Measurements from ENCODE around the gene ROBO2.

ROBO2 gene

GRCh38 chr3:77096966-77097890 lies 57.3 kb downstream of the ROBO2 start:
- FAIRE-seq, result no peak

GRCh38 chr3:77102951-77103769 lies 63.3 kb downstream of the ROBO2 start:
- DNase-seq (ENCODE audit: extremely low spot score, insufficient read length, low read depth), result no peak
- FAIRE-seq, result no peak

More at GRCh38 chr3:77096966-77097890, 57.3 kb downstream of the ROBO2 start:
- no peak for DNase-seq (ENCODE audit: extremely low spot score, insufficient read length, low read depth)

- no peak for DNase-seq (ENCODE audit: extremely low spot score, insufficient read length, low read depth)
- no peak for FAIRE-seq
These were observed 82.8 kb downstream of the ROBO2 start for GRCh38 chr3:77122652-77123051.

GRCh38 chr3:77125966-77126365 lies 86.1 kb downstream of the ROBO2 start:
- FAIRE-seq, result no peak

GRCh38 chr3:77134769-77135168 lies 94.9 kb downstream of the ROBO2 start:
- FAIRE-seq, result no peak
- DNase-seq (ENCODE audit: extremely low spot score, insufficient read length, low read depth), result no peak

More at GRCh38 chr3:77125966-77126365, 86.1 kb downstream of the ROBO2 start:
- DNase-seq (ENCODE audit: extremely low spot score, insufficient read length, low read depth), result no peak

GRCh38 chr3:77137559-77137958 lies 97.7 kb downstream of the ROBO2 start:
- FAIRE-seq (no peak), DNase-seq (ENCODE audit: extremely low spot score, insufficient read length, low read depth) (no peak)

GRCh38 chr3:77139624-77140023 lies 99.7 kb downstream of the ROBO2 start:
- no peak for FAIRE-seq
- DNase-seq (ENCODE audit: extremely low spot score, insufficient read length, low read depth), result no peak

- no peak for FAIRE-seq
- no peak for DNase-seq (ENCODE audit: extremely low spot score, insufficient read length, low read depth)
These were observed 101.5 kb downstream of the ROBO2 start for GRCh38 chr3:77141423-77141822.

- DNase-seq (ENCODE audit: extremely low spot score, insufficient read length, low read depth) (no peak), FAIRE-seq (no peak)
These were observed 102.7 kb downstream of the ROBO2 start for GRCh38 chr3:77142578-77142977.

- no peak for DNase-seq (ENCODE audit: extremely low spot score, insufficient read length, low read depth)
- no peak for FAIRE-seq
These were observed 106.1 kb downstream of the ROBO2 start for GRCh38 chr3:77146004-77146403.

GRCh38 chr3:77147836-77148578 lies 108.1 kb downstream of the ROBO2 start:
- no peak for DNase-seq (ENCODE audit: extremely low spot score, insufficient read length, low read depth)

GRCh38 chr3:77149382-77149781 lies 109.5 kb downstream of the ROBO2 start:
- FAIRE-seq (no peak), DNase-seq (ENCODE audit: extremely low spot score, insufficient read length, low read depth) (no peak)

More at GRCh38 chr3:77147836-77148578, 108.1 kb downstream of the ROBO2 start:
- FAIRE-seq, result no peak

GRCh38 chr3:77150028-77150427 lies 110.1 kb downstream of the ROBO2 start:
- DNase-seq (ENCODE audit: extremely low spot score, insufficient read length, low read depth) (no peak), FAIRE-seq (no peak)

GRCh38 chr3:77150759-77151158 lies 110.9 kb downstream of the ROBO2 start:
- FAIRE-seq (no peak), DNase-seq (ENCODE audit: extremely low spot score, insufficient read length, low read depth) (no peak)

- DNase-seq (ENCODE audit: extremely low spot score, insufficient read length, low read depth), result no peak
- FAIRE-seq, result no peak
These were observed 119.1 kb downstream of the ROBO2 start for GRCh38 chr3:77158730-77159581.

GRCh38 chr3:77160931-77161497 lies 121.1 kb downstream of the ROBO2 start:
- FAIRE-seq (no peak), DNase-seq (ENCODE audit: extremely low spot score, insufficient read length, low read depth) (no peak)

GRCh38 chr3:77169823-77170222 lies 129.9 kb downstream of the ROBO2 start:
- no peak for DNase-seq (ENCODE audit: extremely low spot score, insufficient read length, low read depth)
- FAIRE-seq, result no peak

- FAIRE-seq, result no peak
- no peak for DNase-seq (ENCODE audit: extremely low spot score, insufficient read length, low read depth)
These were observed 131.1 kb downstream of the ROBO2 start for GRCh38 chr3:77171026-77171425.

GRCh38 chr3:77179762-77180161 lies 139.9 kb downstream of the ROBO2 start:
- DNase-seq (ENCODE audit: extremely low spot score, insufficient read length, low read depth) (no peak), FAIRE-seq (no peak)
